GM23248 (cell line): ENCODE results near the gene KLHDC7B. TPM values are rescaled to one million over a fixed set of nuclear protein-coding genes. Genes with fewer than 3 reads are reported as not detected.

Experiments used
- DNase-seq: peaks from one replicate; pipeline ENCODE4 v3.0.0-alpha.2; 2015
- H2AFZ ChIP-seq: fragments of 200-600 bp; sonication (generic); 2 replicates; pipeline ENCODE4 v1.6.1; 2016; ENCODE audit warnings: antibody characterized with exemption
- H3F3A ChIP-seq: fragments of 200-600 bp; sonication (generic); 2 replicates; pipeline ENCODE4 v1.6.1; 2016; ENCODE audit warnings: mild to moderate bottlenecking, antibody characterized with exemption, mixed run types; ENCODE audit not compliant: insufficient read depth
- H3K27ac ChIP-seq: fragments of 200-600 bp; sonication (generic); 2 replicates; pipeline ENCODE4 v1.5.1; 2016; ENCODE audit warnings: mild to moderate bottlenecking
- H3K27me3 ChIP-seq: fragments of 200-600 bp; sonication (generic); replicated peaks from 2 replicates; pipeline ENCODE4 v1.6.1; 2016; ENCODE audit warnings: mild to moderate bottlenecking; ENCODE audit not compliant: insufficient read depth
- H3K36me3 ChIP-seq: fragments of 200-600 bp; sonication (generic); 2 replicates; pipeline ENCODE4 v1.6.1; 2016; ENCODE audit warnings: low read depth, mild to moderate bottlenecking
- H3K4me1 ChIP-seq: fragments of 200-600 bp; sonication (generic); 2 replicates; pipeline ENCODE4 v1.6.1; 2016; ENCODE audit warnings: mild to moderate bottlenecking; ENCODE audit not compliant: insufficient read depth
- H3K4me2 ChIP-seq: fragments of 200-600 bp; sonication (generic); one replicate; pipeline ENCODE4 v1.6.1; 2016; ENCODE audit warnings: mild to moderate bottlenecking; ENCODE audit not compliant: unreplicated experiment
- H3K4me3 ChIP-seq: fragments of 200-600 bp; sonication (generic); 2 replicates; pipeline ENCODE4 v1.5.1; 2016; ENCODE audit warnings: mild to moderate bottlenecking
- H3K79me2 ChIP-seq: fragments of 200-600 bp; sonication (generic); 2 replicates; pipeline ENCODE4 v1.6.1; 2016; ENCODE audit warnings: mild to moderate bottlenecking; ENCODE audit not compliant: insufficient read depth
- H3K9ac ChIP-seq: fragments of 200-600 bp; sonication (generic); 2 replicates; pipeline ENCODE4 v1.6.1; 2016; ENCODE audit warnings: mild to moderate bottlenecking
- H3K9me2 ChIP-seq: fragments of 200-600 bp; sonication (generic); 2 replicates; pipeline ENCODE4 v1.6.1; 2016; ENCODE audit warnings: mixed run types, mild to moderate bottlenecking, moderate library complexity; ENCODE audit not compliant: insufficient read depth
- H3K9me3 ChIP-seq: fragments of 200-600 bp; sonication (generic); one replicate; pipeline ENCODE4 v1.6.1; 2017; ENCODE audit warnings: low read depth
- H4K20me1 ChIP-seq: fragments of 200-600 bp; sonication (generic); 2 replicates; pipeline ENCODE4 v1.6.0; 2016; ENCODE audit not compliant: insufficient read depth
- EZH2 ChIP-seq: fragments of 200-600 bp; sonication (generic); IDR thresholded peaks from 2 replicates; pipeline ENCODE4 v1.6.1; 2018; ENCODE audit warnings: antibody characterized with exemption, mild to moderate bottlenecking; ENCODE audit not compliant: insufficient read depth, poor library complexity, severe bottlenecking
- EZH2phosphoT487 ChIP-seq: fragments of 200-600 bp; sonication (generic); IDR thresholded peaks from 2 replicates; pipeline ENCODE4 v1.6.1; 2018; ENCODE audit warnings: antibody characterized with exemption, moderate library complexity, mild to moderate bottlenecking, low read depth; ENCODE audit not compliant: insufficient read depth
- WGBS, 2 experiments: methylation state at CpG; one replicate each; pipeline ENCODE4 v1.1.6; 2015 to 2017; ENCODE audit warnings: low lambda C conversion rate in 2 of 2, low coverage in 1 of 2; ENCODE audit errors: missing lambda C conversion rate in 2 of 2; 5-methylcytosine and 5-hydroxymethylcytosine counted together
- in situ Hi-C: fragments of 300-500 bp; cut with MboI; formaldehyde crosslinking; loops from 2 replicates; pipeline ENCODE4 v1.15.0; 2020
- polyA plus RNA-seq: library from polyadenylated mRNA; unstranded; fragments of >200 nt; fragmentation: Nextera tagmentation; extraction: Ambion mirVana; gene quantifications from 2 replicates; pipeline ENCODE4 v1.2.1, GENCODE V29; 2016
- total RNA-seq: library from RNA; depleted of rRNA; stranded (reverse); fragments of >200 nt; shearing (Covaris generic); gene quantifications from 2 replicates; pipeline ENCODE4 v1.2.3, GENCODE V29; 2014

Gene KLHDC7B
- total and polyA plus RNA-seq, 2 experiments from 2014 or later, result 0.06 TPM; not detected in 1

DNA sequence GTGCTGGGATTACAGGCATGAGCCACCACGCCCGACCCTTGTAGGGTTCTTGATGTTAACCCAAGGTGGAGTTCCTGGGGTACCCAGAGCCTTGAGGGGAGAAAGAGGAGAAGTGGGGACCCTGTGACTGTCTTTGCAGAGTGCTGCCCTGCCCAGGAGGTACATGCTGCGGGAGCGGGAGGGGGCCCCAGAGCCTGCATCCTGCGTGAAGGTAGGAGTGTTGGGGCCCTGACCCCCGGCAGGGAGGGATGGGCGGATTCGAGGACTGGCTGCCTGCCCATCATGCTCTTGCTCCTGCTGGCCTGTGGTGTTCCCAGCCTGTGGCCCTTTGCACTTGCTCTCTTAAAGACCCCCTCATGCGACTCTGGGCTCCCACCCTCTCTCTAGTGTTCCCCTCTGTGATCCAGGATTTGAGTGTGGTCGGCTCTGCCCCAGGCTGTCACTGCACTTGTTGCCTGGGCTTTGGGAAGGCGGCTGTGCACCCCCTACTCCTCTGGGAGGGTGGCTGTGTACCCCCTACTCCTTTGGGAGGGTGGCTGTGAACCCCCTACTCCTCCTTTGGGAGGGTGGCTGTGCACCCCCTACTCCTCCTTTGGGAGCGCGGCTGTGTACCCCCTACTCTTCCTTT is 24.8 kb upstream of the KLHDC7B start:
- H3K36me3 ChIP-seq, result 0 out of 2 replicates have a peak, but pooled peaks cover 6% of the 10 kb centered on the region
- no peak for DNase-seq
- TF ChIP-seq EZH2phosphoT487, result no peak
- TF ChIP-seq EZH2, result no peak
- in situ Hi-C loops, result no loop called here
- no peak overlapping the region for H3K27ac ChIP-seq
- no peaks in the 10 kb centered on the region for H3K4me1 ChIP-seq
- no peak overlapping the region for H3K4me3 ChIP-seq
- H3K9me3 ChIP-seq, result no peaks in the 10 kb centered on the region
- H2AFZ ChIP-seq, result no peak overlapping the region
- H4K20me1 ChIP-seq, result no peaks in the 10 kb centered on the region
- no peaks in the 10 kb centered on the region for H3F3A ChIP-seq
- no peak overlapping the region for H3K4me2 ChIP-seq
- no peaks in the 10 kb centered on the region for H3K27me3 ChIP-seq
- H3K79me2 ChIP-seq, result peaks cover 45% of the 10 kb centered on the region
- WGBS, 2 experiments, result 92% methylated on average over 12 to 13 of the region's 13 CpGs
- no peak overlapping the region for H3K9ac ChIP-seq
- H3K9me2 ChIP-seq, result no peaks in the 10 kb centered on the region

DNA sequence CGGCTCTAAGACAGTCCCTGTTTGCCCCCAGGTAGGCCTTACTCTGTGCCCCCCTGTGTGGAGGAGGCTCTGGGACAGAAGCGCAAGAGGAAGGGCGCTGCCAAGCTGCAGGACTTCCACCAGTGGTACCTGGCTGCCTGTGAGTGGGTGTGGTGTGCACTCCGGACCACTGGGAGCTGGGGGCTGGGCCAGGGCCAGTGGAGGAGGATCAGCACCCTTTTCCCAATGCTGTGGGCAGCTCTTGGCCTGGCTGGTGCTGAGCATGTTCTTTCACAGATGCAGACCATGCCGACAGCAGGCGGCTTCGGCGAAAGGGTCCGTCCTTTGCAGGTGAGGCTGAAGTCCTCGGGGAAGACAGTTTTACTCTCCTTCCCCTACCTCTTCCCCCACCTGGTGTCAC is 24.0 kb upstream of the KLHDC7B start:
- no peaks in the 10 kb centered on the region for H3F3A ChIP-seq
- H4K20me1 ChIP-seq, result no peaks in the 10 kb centered on the region
- H3K79me2 ChIP-seq, result peaks cover 38% of the 10 kb centered on the region
- no peaks in the 10 kb centered on the region for H3K4me1 ChIP-seq
- no peak overlapping the region for H3K27ac ChIP-seq
- DNase-seq, result no peak
- no peak overlapping the region for H3K4me3 ChIP-seq
- H3K36me3 ChIP-seq, result 0 out of 2 replicates have a peak, but pooled peaks cover 6% of the 10 kb centered on the region
- in situ Hi-C loops, result no loop called here
- H3K9me3 ChIP-seq, result no peaks in the 10 kb centered on the region
- no peaks in the 10 kb centered on the region for H3K27me3 ChIP-seq
- no peak overlapping the region for H3K4me2 ChIP-seq
- H3K9ac ChIP-seq, result no peak overlapping the region
- no peak overlapping the region for H2AFZ ChIP-seq
- WGBS, 2 experiments, result 85 to 92% methylated on average over 10 of the region's 10 CpGs
- no peaks in the 10 kb centered on the region for H3K9me2 ChIP-seq
- no peak for TF ChIP-seq EZH2phosphoT487
- no peak for TF ChIP-seq EZH2

DNA sequence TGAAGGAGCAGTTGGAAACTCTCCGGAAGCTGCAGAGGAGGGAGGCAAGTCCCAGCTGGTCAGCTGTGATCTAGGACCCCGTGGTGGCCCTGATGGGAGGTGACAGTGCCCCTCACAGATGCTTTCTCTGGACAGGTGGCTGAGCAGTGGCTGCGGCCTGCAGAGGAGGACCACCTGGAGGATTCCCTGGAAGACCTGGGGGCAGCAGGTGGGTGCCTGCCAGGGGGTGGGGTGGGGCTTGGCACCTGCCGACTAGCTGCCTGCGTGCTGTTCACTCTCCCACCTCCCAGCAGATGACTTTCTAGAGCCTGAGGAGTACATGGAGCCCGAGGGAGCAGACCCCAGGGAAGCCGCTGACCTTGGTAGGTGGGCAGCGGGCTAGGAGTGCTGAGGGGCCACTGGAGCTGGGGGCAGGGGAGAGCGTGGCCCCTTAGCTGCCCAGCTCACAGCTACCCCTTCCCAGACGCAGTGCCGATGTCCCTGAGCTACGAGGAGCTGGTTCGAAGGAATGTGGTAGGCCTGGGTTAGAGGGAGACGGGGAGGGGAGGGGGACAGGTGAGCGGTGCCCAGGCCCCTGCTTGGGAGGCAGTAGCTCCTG is 23.4 kb upstream of the KLHDC7B start:
- Histone ChIP-seq H3K4me1 (no peaks in the 10 kb centered on the region), H3K27ac (no peak overlapping the region), H3K27me3 (no peaks in the 10 kb centered on the region), H2AFZ (no peak overlapping the region), H3K4me3 (no peak overlapping the region), H3F3A (0 out of 2 replicates have a peak, but pooled peaks cover 1% of the 10 kb centered on the region), H3K79me2 (peaks cover 34% of the 10 kb centered on the region), H4K20me1 (no peaks in the 10 kb centered on the region), H3K9me3 (no peaks in the 10 kb centered on the region), H3K9me2 (no peaks in the 10 kb centered on the region), H3K4me2 (no peak overlapping the region), H3K9ac (no peak overlapping the region), H3K36me3 (0 out of 2 replicates have a peak, but pooled peaks cover 6% of the 10 kb centered on the region)
- no peak for DNase-seq
- TF ChIP-seq EZH2phosphoT487, result no peak
- TF ChIP-seq EZH2, result no peak
- in situ Hi-C loops, result no loop called here
- 87 to 93% methylated on average over 11 to 15 of the region's 15 CpGs for WGBS, 2 experiments

DNA sequence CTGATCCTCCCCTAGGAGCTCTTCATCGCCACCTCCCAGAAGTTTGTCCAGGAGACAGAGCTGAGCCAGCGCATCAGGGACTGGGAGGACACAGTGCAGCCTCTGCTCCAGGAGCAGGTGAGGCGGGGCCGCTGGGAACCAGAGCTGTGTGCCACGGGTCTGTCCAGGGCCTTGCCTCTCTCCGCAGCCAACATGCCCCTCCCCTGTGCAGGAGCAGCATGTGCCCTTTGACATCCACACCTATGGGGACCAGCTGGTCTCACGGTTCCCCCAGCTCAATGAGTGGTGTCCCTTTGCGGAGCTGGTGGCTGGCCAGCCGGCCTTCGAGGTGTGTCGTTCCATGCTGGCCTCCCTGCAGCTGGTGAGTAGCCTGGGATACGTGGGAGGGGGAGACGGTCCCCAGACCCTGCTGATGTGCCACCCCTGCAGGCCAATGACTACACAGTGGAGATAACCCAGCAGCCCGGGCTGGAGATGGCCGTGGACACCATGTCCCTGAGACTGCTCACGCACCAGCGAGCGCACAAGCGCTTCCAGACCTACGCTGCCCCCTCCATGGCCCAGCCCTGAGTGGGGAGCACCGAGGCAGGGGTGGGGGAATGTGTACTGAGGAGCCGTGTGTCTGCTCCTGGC is 22.8 kb upstream of the KLHDC7B start:
- Histone ChIP-seq H3F3A (peaks cover 4% of the 10 kb centered on the region; the same call in 1 of the 2 replicates), H2AFZ (no peak overlapping the region), H3K9me3 (no peaks in the 10 kb centered on the region), H3K4me2 (no peak overlapping the region), H3K4me1 (no peaks in the 10 kb centered on the region), H3K36me3 (0 out of 2 replicates have a peak, but pooled peaks cover 6% of the 10 kb centered on the region), H3K9ac (no peak overlapping the region), H3K79me2 (peaks cover 34% of the 10 kb centered on the region), H4K20me1 (no peaks in the 10 kb centered on the region), H3K4me3 (no peak overlapping the region), H3K27ac (no peak overlapping the region), H3K27me3 (no peaks in the 10 kb centered on the region), H3K9me2 (no peaks in the 10 kb centered on the region)
- WGBS, 2 experiments, result 88 to 90% methylated on average over 22 of the region's 22 CpGs
- TF ChIP-seq EZH2 (no peak), EZH2phosphoT487 (no peak)
- DNase-seq, result no peak
- in situ Hi-C loops, result no loop called here
